Stimulated activated CD8-positive, alpha-beta memory T cell treated with anti-CD3 and anti-CD28 coated beads, Interleukin-4, amount 100 ng/mL, for 24 hours (primary cell): ENCODE measurements around the gene ITGB4.

Experiments used
- DNase-seq: peaks from one replicate; pipeline ENCODE4 v3.0.0-alpha.2; 2020; ENCODE audit warnings: low read depth

The ITGB4 gene

DNA sequence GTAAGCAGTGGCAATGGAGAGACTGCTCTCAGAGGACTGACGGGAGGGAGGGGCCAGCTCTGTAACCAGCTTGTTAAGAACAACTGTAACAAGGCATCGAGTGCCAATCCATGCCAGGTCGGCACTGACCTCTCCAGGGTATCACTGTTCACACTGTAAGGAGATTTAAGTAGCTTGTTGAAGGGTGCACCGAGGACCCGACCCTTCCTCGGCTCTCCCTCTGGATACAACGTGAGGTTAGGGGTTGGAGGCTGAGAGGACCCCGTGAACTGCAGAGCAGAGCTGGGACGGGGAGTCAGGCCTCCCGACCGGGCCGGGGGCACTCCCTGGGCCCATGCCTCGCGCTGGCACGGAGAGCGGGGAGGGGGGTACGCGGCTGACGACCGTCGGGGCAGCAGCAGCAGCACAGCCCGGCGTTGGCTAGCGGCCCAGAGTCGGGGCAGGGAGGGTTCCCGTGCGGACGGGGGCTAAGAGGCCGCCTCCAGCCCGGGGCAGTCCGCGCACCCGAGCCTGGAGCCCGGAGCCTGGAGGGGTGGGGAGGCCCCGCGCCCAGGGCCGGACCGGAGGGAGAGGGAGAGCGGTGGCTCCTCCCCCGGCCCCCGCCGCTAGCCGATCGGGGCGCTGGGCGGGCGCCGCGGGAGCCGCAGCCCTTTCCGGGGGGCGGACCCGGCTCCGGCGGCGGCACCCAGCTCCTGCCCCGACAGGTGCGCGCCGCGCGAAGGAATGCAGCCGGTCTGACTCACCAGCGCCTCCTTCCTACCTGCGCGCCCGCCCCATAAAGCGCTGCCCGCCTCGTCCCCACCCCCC lies at the start of gene ITGB4:
TSS of gene ITGB4 (plus strand) at position 804 of the 807 bp plus-strand sequence. CDS start 3,245 bp downstream, outside the sequence.
- peak; percentile 24 for DNase-seq

DNA sequence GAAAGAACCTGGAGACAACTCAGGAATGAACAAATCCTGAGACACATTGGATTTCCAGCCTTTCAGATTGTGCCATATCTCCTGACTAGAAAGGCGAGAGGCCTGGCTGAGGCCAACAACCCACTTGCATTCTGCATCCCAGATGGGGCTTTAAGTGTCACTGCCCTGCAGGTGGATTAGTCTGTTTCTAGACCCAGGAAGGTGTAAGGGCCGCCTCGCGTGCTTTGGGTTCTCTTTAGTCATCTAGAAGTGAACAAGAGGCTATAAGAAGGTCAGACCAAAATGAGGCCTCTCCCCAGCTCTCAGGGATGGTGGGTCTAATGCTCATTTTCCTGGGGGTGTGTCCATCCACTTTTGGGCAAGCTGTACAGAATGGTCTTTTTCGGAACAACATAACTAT lies 49.2 kb upstream of the ITGB4 start:
- DNase-seq: no peak

- DNase-seq: no peak
These were observed 47.8 kb upstream of the ITGB4 start for GRCh38 chr17:75673487-75673886.

DNA sequence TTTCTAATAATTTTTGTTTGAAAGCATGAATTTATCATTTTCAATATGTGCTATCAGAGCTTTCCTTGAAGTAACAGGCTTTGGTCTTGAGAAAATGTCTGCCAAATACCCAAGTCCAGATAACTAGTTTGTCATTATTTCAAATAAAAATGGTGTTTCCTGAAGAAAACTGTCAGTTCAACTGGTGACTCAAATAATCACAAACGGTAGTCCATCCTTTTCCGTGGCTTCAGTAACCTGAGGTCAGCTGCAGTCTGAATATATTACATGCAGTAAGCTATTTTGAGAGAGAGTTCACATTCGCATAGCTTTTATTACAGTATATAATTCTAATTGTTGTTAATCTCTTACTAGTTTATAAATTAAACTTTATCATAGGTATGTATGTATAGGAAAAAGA lies 44.8 kb upstream of the ITGB4 start:
- DNase-seq: no peak

DNA sequence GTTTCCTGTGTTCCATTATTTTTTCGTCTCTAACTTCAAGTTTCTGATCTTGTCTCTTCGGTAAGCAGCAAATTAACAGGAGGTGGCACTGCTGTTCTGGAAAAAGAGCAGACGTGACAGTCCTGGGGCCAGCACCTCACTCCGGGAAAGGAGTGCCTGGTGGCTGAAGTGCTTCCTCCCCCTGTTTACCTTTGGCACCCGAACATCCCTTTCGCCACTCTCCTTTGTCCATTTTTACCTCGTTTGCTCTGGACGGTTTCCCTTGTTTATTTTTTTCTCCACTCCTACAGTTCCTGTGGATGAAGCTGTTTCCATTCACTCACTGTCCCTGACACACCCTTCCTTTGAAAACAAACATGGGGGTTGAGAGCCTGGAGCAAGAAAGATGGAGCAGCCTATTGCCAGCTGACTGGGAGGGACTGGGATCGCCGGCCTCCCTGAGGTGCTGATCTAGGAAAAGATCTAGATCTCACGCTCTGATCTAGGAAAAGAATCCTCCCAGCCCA lies 41.5 kb upstream of the ITGB4 start:
- DNase-seq: no peak

DNA sequence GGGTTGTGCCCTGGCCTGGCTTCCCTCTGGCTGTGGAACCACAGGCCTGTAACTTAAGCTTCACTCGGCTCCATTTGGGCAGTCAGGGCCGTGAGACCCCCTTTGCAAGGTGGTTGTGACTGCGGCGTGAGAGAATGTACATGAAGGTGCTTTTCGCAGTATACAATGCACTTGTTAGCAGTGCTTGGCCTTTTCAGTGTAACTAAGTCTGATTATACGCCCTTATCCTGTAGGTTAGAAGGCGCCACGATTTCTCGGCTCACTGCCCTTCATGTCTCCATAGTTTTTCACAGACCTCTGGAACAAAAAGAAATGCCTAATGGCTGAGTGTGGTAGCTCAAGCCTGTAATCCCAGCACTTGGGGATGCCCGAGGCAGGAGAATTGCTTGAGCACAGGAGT lies 40.8 kb upstream of the ITGB4 start:
- DNase-seq: no peak

DNA sequence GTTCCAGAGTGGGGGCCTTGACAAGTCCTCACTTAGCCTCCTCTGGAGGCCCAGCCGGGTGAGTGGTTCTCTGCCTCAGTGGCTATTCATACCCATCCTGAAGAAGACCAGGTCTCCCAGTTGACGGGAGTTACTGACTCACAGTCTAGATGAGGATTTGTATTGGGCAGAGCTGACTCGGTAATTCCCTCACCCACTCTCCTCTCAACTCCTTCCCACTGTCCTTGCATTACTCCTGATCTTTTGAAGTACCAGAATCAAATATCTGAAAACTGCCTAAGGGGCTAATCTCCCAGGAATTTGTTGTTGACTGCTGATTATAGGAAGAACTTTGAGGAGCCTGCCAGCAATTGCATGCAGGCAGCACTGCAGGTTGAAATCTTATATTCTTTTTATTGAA lies 40.0 kb upstream of the ITGB4 start:
- no peak for DNase-seq

DNA sequence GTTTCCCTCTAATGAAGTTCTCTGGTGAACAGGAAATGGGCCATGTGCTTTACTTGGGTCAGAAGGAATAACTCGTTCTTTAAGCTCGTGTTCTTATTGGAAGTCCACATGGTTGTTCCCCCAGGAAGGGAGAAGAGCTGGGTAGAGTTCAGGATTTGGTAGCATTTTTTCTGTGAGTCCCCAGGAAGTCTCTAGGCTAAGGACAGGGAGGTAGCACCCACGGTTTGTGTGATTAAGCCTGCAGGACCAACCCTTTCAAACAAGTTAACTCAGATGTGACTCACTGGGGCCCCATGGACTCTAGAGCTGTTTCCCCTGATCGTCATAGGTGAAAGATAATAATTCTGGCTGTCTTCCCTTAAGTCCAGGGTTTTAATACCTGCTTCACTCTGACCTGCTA lies 37.7 kb upstream of the ITGB4 start:
- no peak for DNase-seq

DNA sequence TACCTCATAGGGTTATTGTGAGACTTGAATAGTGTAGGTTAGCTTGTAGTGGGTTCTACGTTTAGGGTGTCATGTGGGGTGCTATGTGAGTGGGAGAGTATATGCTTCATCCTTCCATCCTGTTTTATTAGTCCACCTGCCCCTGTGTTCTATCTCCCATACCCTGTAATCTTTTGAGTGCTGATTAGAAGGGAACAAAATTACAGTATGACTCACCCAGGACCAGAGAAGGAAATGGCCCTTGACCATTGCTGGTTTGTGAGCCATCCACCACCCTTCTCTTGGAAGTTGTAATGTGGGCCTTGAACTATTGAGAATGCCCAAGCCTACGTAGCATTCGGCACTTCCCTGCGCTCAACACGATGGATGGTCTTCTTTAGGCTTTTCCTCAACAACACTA lies 37.0 kb upstream of the ITGB4 start:
- no peak for DNase-seq

DNA sequence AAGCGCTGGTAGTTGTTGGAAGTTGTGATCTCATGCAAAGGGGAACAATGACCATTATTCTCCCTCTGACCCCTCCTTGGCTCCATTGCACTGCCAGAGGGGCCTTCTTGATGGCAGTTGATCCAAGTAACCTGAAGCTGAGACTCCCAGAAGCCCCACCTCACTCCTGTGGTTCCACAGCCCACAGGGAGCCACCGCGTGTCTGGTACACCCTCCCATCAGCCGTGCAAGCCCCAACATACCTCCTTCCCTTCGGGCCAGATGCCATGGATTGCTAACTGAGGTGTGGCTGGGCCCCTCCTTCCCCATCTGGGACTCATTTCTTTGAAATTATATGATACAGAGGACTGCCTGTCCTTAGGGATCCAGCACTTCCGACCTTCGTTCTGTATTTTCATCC lies 36.3 kb upstream of the ITGB4 start:
- DNase-seq: no peak

DNA sequence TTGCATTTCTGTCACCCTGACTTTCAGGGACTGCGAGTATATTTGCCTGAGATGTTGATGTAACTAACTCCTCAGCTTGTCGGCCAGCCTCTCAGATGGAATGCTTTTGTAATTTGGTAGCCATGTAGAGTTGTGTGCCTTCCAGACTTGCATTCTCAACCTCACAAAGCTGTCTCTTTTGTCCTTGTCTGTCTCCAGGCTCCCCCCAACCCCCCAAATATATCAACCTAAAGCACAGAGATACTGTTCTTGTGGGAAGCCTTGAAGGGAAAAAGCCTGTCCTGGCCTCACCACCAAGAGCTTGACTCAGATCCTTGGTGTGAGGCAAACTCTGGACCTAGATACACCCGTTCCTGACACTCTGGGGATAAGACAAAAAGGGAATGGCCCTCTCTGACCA lies 35.8 kb upstream of the ITGB4 start:
- DNase-seq: no peak

- no peak for DNase-seq
These were observed 32.9 kb upstream of the ITGB4 start for GRCh38 chr17:75688209-75688825.

GRCh38 chr17:75689441-75689873 lies 31.8 kb upstream of the ITGB4 start:
- DNase-seq: no peak

- peak; percentile 12 for DNase-seq
These were observed 29.9 kb upstream of the ITGB4 start for GRCh38 chr17:75691371-75691791.

- DNase-seq: no peak
These were observed 29.2 kb upstream of the ITGB4 start for GRCh38 chr17:75691801-75692626.

DNA sequence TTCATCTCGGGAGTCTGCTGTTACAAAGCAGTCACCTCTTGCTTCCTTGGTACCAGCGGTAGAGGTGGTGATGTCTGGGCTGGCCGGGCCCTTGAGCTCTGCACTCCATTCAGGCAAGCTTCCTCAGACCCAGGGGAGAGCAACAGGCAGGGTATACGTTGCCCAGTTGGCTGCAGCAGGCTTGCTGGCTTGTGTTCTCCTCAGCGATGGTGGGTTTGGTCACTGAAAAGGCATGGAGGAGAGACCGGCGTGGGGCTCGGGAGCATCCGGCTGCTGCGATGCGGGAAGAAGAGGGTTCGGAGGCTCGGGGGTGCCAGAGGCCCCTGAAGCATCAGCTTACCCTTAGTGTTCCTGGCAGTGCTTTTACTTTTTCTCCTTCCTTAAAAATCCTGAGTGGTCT lies 28.3 kb upstream of the ITGB4 start:
- DNase-seq: no peak

DNA sequence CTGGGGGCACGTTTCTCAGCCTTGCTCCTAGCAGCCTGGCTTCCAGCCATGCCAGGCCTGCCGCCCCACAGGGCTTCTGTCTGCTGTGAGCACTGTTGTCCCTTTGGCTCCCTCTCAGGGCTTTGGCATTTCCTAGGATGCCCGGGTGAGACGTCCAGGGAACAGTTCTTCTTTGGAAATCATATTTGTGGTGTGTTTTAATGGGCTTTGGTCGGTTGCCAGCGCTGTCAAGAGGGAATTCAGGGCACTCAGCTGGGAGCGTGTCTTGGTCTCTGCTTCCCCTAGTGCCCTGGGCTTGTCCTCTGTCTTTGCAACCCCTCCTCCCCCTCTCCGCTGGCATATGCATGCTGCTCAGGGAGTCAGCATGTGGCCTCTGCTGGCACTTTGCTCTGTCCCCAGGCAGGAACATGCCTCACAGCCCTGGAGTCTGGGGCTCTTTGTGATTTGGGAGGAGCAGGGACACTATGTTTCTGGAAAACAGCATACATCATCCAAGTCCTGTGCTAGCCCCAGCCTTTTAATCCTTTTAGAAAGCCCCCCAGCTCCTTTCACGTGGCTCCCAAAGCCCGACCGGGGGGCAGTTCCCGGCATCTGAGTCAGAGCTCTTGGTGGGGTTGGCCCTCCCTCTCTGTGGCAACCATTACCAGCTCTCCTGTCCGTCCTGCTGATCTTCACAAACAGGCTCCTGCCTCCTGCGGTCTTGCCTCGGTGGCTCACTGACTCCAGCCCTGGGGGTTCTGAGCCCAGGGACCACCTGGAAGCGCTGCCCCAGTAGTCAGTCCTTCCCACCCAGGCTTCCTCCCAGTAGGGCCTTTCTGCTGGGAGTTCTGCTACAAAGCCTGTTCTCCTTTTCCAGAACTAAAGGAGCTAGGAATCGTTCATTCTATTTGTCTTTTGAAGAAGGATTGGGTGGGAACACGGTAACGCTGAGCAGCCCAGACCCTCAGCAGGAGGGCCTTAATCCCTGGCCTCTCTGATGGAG lies 27.5 kb upstream of the ITGB4 start:
- no peak for DNase-seq

- no peak for DNase-seq
These were observed 26.7 kb upstream of the ITGB4 start for GRCh38 chr17:75694536-75694935.

DNA sequence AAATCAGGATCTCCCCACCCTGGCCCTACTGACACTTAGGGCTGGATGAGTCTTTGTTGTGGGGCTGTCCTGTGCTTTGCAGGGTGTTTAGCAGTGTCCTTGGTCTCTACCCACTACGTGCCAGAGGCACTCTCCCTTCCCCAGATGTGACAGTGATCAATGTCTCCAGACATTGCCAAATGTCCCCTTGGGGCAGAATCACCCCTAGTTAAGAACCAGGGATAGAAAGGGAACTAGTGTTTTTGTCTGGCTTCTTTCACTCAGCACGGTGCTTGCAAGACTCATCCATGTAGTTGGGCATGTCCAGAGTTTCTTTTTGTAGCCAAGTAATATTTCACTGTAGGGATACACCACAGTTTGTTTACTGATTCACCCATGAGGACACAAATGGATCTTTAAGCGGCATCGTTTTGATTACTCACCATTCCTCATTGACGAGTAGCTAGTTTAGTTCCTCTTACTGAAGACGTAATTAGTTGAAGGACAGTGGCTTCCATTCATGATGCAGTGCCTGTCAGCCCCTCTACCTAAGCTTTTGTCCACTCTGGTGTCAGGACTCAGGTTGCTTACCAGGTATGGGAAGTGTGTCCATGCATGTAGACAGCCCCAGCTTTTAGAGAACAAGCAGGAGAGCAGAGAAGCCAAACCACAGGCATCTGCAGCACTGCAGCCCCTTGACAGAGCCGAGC lies 26.0 kb upstream of the ITGB4 start:
- DNase-seq: no peak

DNA sequence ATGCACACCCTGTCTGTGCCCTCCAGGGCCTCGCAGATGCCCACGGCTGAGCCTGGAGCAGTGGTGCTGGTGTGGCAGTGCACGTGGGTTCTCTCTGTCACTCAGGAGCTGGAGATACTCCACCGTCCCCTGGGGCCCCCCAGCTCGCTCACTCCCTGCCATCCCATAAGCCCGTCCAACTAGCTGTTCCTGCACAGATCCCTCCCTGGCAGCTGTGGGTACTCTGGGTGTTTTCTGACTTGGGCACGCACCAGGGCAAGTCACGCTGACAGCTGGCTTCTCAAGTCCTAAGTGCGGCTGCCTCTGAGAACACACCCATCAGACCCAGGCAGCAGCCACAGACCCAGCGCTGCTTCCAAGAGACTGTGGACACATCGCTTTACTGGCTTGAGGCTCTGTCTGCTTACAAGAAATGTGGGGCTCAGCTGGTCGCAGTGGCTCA lies 25.4 kb upstream of the ITGB4 start:
- no peak for DNase-seq
